HepG2 (cell line): Measurements from ENCODE around the gene CCDC192. TPM values are rescaled to one million over a fixed set of nuclear protein-coding genes. Genes with fewer than 3 reads are reported as not detected.

Source experiments
- CHCHD3 ChIP-seq: sonication (generic); formaldehyde crosslinking; IDR thresholded peaks from 2 replicates; pipeline ENCODE4 v1.8.0; 2022; ENCODE audit warnings: mild to moderate bottlenecking, missing genetic modification reagents, moderate library complexity
- GATAD2A ChIP-seq: IDR thresholded peaks from 2 replicates; pipeline ENCODE4 v1.6.1; 2016
- HHEX ChIP-seq: IDR thresholded peaks from 2 replicates; pipeline ENCODE4 v1.6.1; 2016; ENCODE audit warnings: control low read depth
- MEIS2 ChIP-seq: sonication (generic); formaldehyde crosslinking; IDR thresholded peaks from 2 replicates; pipeline ENCODE4 v1.9.0; 2021; ENCODE audit warnings: mild to moderate bottlenecking, missing genetic modification reagents
- NAIF1 ChIP-seq: sonication (generic); formaldehyde crosslinking; IDR thresholded peaks from 2 replicates; pipeline ENCODE4 v1.5.0; 2020; ENCODE audit warnings: mild to moderate bottlenecking, missing genetic modification reagents, borderline replicate concordance
- NFE2L2 ChIP-seq: fragments of 150-350 bp; IDR thresholded peaks from 2 replicates; pipeline ENCODE4 v1.6.1; 2014; ENCODE audit warnings: low read length
- PREB ChIP-seq: sonication (generic); formaldehyde crosslinking; IDR thresholded peaks from 2 replicates; pipeline ENCODE4 v1.4.0; 2020; ENCODE audit warnings: missing genetic modification reagents
- SMC3 ChIP-seq: IDR thresholded peaks from 2 replicates; pipeline ENCODE4 v1.6.1; 2011; ENCODE audit warnings: low read length, improper control_type of control experiment
- SRY ChIP-seq: sonication (generic); formaldehyde crosslinking; IDR thresholded peaks from 2 replicates; pipeline ENCODE4 v1.8.0; 2022; ENCODE audit warnings: mild to moderate bottlenecking, missing genetic modification reagents
- ZNF382 ChIP-seq: sonication (generic); formaldehyde crosslinking; IDR thresholded peaks from 2 replicates; pipeline ENCODE4 v1.5.0; 2020; ENCODE audit warnings: missing genetic modification reagents, mild to moderate bottlenecking, borderline replicate concordance
- ZNF496 ChIP-seq: sonication (generic); formaldehyde crosslinking; IDR thresholded peaks from 2 replicates; pipeline ENCODE4 v1.8.1; 2023; ENCODE audit warnings: mild to moderate bottlenecking, moderate library complexity, missing genetic modification reagents; ENCODE audit not compliant: insufficient replicate concordance
- ZNF878 ChIP-seq: sonication (generic); formaldehyde crosslinking; IDR thresholded peaks from 2 replicates; pipeline ENCODE4 v1.8.1; 2023; ENCODE audit warnings: mild to moderate bottlenecking, missing genetic modification reagents, moderate library complexity
- ZNF879 ChIP-seq: sonication (generic); formaldehyde crosslinking; IDR thresholded peaks from 2 replicates; pipeline ENCODE4 v1.8.1; 2023; ENCODE audit warnings: missing genetic modification reagents
- polyA plus RNA-seq, 8 experiments: library from polyadenylated mRNA; depleted of rRNA in 3 of 8; stranded (reverse) in 7 of 8; unstranded in 1 of 8; fragments of >200 nt; fragmentation: Illumina TruSeq in 4 of 8; extraction: Trizol in 4 of 8; gene quantifications; 2 replicates each; pipeline versions ENCODE4 v1.2.1 to v1.2.3, GENCODE V29; 2011 to 2016; ENCODE audit warnings: low read depth in 4 of 8, missing spikeins in 1 of 8, mixed read lengths in 1 of 8; ENCODE audit not compliant: insufficient read depth in 1 of 8
- total RNA-seq, 5 experiments: library from RNA; depleted of rRNA; stranded (reverse); fragments of >200 nt; fragmentation: Illumina TruSeq; extraction: Trizol; gene quantifications; 2 replicates each; pipeline ENCODE4 v1.2.3, GENCODE V29; 2016; ENCODE audit warnings: low read depth in 1 of 5
- TF ChIP-seq, protein P1 (sequence below): IDR thresholded peaks from 2 replicates; pipeline ENCODE4 v1.6.1; 2016; ENCODE audit warnings: mild to moderate bottlenecking

The CCDC192 gene
- total and polyA plus RNA-seq, 2 of the 13 experiments (the other 11 are each of a cell fraction or from before 2014, with no cell fraction given) = not detected

DNA sequence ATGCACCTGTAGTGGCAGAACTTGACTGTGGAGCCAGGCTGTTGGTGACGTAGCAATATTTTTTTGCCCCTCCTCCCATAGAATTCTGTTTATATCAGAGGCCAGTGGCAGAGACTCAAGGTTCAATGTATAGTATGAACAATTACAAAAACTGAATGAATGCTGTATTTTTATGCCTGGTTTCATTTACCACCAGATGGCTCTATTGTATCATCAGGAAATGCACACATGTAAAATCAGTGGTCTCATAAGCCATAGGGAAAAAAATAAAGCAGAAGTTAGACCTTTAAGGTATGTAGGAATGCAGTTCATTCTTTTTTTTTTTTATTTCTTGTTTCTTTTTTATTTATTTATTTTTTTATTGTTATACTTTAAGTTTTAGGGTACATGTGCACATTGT lies 43.6 kb downstream of the CCDC192 start (continued):
- no peak for TF ChIP-seq NAIF1 (CRISPR knock-in tag)
- TF ChIP-seq SMC3 = 0 out of 2 replicates have a peak, but pooled peaks have one; percentile 7
- no peak for TF ChIP-seq PREB (CRISPR knock-in tag)
- TF ChIP-seq ZNF878 = no peak
- TF ChIP-seq ZNF382 (CRISPR knock-in tag) = no peak
- no peak for TF ChIP-seq GATAD2A
- TF ChIP-seq SRY (CRISPR knock-in tag) = no peak
- TF ChIP-seq NFE2L2 = no peak
- no peak for TF ChIP-seq ZNF496 (CRISPR knock-in tag)
- TF ChIP-seq MEIS2 = no peak
- TF ChIP-seq CHCHD3 = no peak
- no peak for TF ChIP-seq HHEX (CRISPR knock-in tag)
- no peak for TF ChIP-seq ZNF879 (CRISPR knock-in tag)
- TF ChIP-seq, protein P1, sequence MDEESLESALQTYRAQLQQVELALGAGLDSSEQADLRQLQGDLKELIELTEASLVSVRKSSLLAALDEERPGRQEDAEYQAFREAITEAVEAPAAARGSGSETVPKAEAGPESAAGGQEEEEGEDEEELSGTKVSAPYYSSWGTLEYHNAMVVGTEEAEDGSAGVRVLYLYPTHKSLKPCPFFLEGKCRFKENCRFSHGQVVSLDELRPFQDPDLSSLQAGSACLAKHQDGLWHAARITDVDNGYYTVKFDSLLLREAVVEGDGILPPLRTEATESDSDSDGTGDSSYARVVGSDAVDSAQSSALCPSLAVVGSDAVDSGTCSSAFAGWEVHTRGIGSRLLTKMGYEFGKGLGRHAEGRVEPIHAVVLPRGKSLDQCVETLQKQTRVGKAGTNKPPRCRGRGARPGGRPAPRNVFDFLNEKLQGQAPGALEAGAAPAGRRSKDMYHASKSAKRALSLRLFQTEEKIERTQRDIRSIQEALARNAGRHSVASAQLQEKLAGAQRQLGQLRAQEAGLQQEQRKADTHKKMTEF = no peak
